ENCODE results near the gene ZMYND12. TPM values are rescaled to one million over a fixed set of nuclear protein-coding genes. Genes with fewer than 3 reads are reported as not detected.

ZMYND12 gene
- polyA plus RNA-seq, 1 experiment = 0.36 TPM

GRCh38 chr1:42399315-42400100 is 56.3 kb downstream of the ZMYND12 start:
- Histone ChIP-seq H3K27me3 (ENCODE audit: control insufficient read depth, insufficient read depth, low read length) (peaks cover 3% of the 10 kb centered on the region), H3K27ac (ENCODE audit: low read depth, low read length) (no peak overlapping the region), H3K9me3 (ENCODE audit: control insufficient read depth, insufficient read depth, low read length) (no peaks in the 10 kb centered on the region), H3K4me3 (ENCODE audit: low read depth, low read length) (no peak overlapping the region)
- POLR2A ChIA-PET = no interaction called here
- DNase-seq (ENCODE audit: low read depth, low spot score) = no peak
- no peak for TF ChIP-seq CTCF (IDR thresholded peaks at IDR 0.05; ENCODE audit: low read depth, low read length)
- CTCF ChIA-PET = no interaction called here

- Histone ChIP-seq H3K4me3 (ENCODE audit: low read depth, low read length) (no peak overlapping the region), H3K27ac (ENCODE audit: low read depth, low read length) (no peak overlapping the region), H3K9me3 (ENCODE audit: control insufficient read depth, insufficient read depth, low read length) (no peaks in the 10 kb centered on the region), H3K27me3 (ENCODE audit: control insufficient read depth, insufficient read depth, low read length) (peaks cover 19% of the 10 kb centered on the region)
- ChIA-PET POLR2A (no interaction called here), CTCF (no interaction called here)
- no peak for DNase-seq (ENCODE audit: low read depth, low spot score)
- no peak for TF ChIP-seq CTCF (IDR thresholded peaks at IDR 0.05; ENCODE audit: low read depth, low read length)
These were observed 62.6 kb downstream of the ZMYND12 start for GRCh38 chr1:42392967-42393848.

- Histone ChIP-seq H3K4me3 (ENCODE audit: low read depth, low read length) (no peak overlapping the region), H3K27ac (ENCODE audit: low read depth, low read length) (no peak overlapping the region), H3K9me3 (ENCODE audit: control insufficient read depth, insufficient read depth, low read length) (no peaks in the 10 kb centered on the region), H3K27me3 (ENCODE audit: control insufficient read depth, insufficient read depth, low read length) (peaks cover 19% of the 10 kb centered on the region)
- CTCF ChIA-PET = no interaction called here
- POLR2A ChIA-PET = no interaction called here
- TF ChIP-seq CTCF (IDR thresholded peaks at IDR 0.05; ENCODE audit: low read depth, low read length) = no peak
- no peak for DNase-seq (ENCODE audit: low read depth, low spot score)
These were observed 63.6 kb downstream of the ZMYND12 start for GRCh38 chr1:42392255-42392654.

GRCh38 chr1:42386051-42386450 is 69.8 kb downstream of the ZMYND12 start:
- CTCF ChIA-PET = no interaction called here
- Histone ChIP-seq H3K27ac (ENCODE audit: low read depth, low read length) (no peak overlapping the region), H3K9me3 (ENCODE audit: control insufficient read depth, insufficient read depth, low read length) (no peaks in the 10 kb centered on the region), H3K27me3 (ENCODE audit: control insufficient read depth, insufficient read depth, low read length) (peaks cover 25% of the 10 kb centered on the region), H3K4me3 (ENCODE audit: low read depth, low read length) (no peak overlapping the region)
- no peak for DNase-seq (ENCODE audit: low read depth, low spot score)
- POLR2A ChIA-PET = no interaction called here
- TF ChIP-seq CTCF (IDR thresholded peaks at IDR 0.05; ENCODE audit: low read depth, low read length) = no peak

- TF ChIP-seq CTCF (IDR thresholded peaks at IDR 0.05; ENCODE audit: low read depth, low read length) = no peak
- Histone ChIP-seq H3K27ac (ENCODE audit: low read depth, low read length) (no peak overlapping the region), H3K9me3 (ENCODE audit: control insufficient read depth, insufficient read depth, low read length) (no peaks in the 10 kb centered on the region), H3K4me3 (ENCODE audit: low read depth, low read length) (no peak overlapping the region), H3K27me3 (ENCODE audit: control insufficient read depth, insufficient read depth, low read length) (peaks cover 22% of the 10 kb centered on the region)
- ChIA-PET CTCF (interaction anchor here (0.6 kb wide), 1 partner anchor 212 kb away, joined by 3 read pairs; no protein-coding TSS in a partner anchor), POLR2A (no interaction called here)
- DNase-seq (ENCODE audit: low read depth, low spot score) = no peak
These were observed 70.5 kb downstream of the ZMYND12 start for GRCh38 chr1:42385283-42385682.
